K562 (cell line): ENCODE data around the gene CD300A. TPM values are rescaled to one million over a fixed set of nuclear protein-coding genes. Genes with fewer than 3 reads are reported as not detected.

Experiments
- ATAC-seq: fragments of 200-7000 bp; cut with Tn5 transposase; 3 replicates; pipeline ENCODE4 v1.9.1; 2020; ENCODE audit warnings: moderate library complexity
- BruUV-seq: library from RNA; stranded (reverse); fragments of 400-500 nt; replicated peaks from 2 replicates; lab custom pipeline; 2021; lab: Mats Ljungman, UMichigan
- CTCF ChIA-PET: fragments of 300-600 bp; formaldehyde crosslinking; extraction: SDS; loops from one replicate; lab custom pipeline; 2021; ENCODE audit warnings: low intra/inter-chr PET ratio; lab: Yijun Ruan, JAX
- POLR2A ChIA-PET: fragments of 300-600, 350-650 bp; sonication (Branson Sonifier 250); formaldehyde crosslinking; extraction: SDS; loops from one replicate; lab custom pipeline; 2021; ENCODE audit warnings: antibody characterized with exemption, inconsistent platforms; lab: Yijun Ruan, JAX
- DNase-seq, 4 experiments: peaks; one replicate each; pipeline versions ENCODE4 v3.0.0 to v3.0.0-alpha.2; 2011 to 2018; ENCODE audit warnings: low spot score in 3 of 4, mixed read lengths in 3 of 4; ENCODE audit errors: extremely low read depth in 1 of 4
- FAIRE-seq: peaks from 2 replicates; lab custom pipeline; 2011; peaks lifted over from hg19 to GRCh38; lab: Jason Lieb, UNC
- H2AFZ ChIP-seq: 2 replicates; pipeline ENCODE4 v1.6.0; 2011; ENCODE audit warnings: low read depth, low read length, control low read depth, inconsistent platforms
- H3K27ac ChIP-seq: fragments of 200-600 bp; 3 replicates; pipeline ENCODE4 v1.8.0; 2011; ENCODE audit warnings: low read depth, mild to moderate bottlenecking, control low read depth, inconsistent platforms, low read length, moderate library complexity, mixed read lengths; ENCODE audit errors: extremely low read depth
- H3K27me3 ChIP-seq, 2 experiments: fragments of 300-600 bp in 1 of 2; 2 replicates in 1 of 2; 3 replicates in 1 of 2; pipeline versions ENCODE4 v1.6.0 to v1.8.0; 2011; ENCODE audit warnings: inconsistent platforms in 2 of 2, low read length in 2 of 2, mild to moderate bottlenecking in 1 of 2, mixed read lengths in 1 of 2, moderate library complexity in 1 of 2; ENCODE audit not compliant: control insufficient read depth in 2 of 2, insufficient read depth in 2 of 2
- H3K36me3 ChIP-seq: fragments of 300-600 bp; 3 replicates; pipeline ENCODE4 v1.8.0; 2011; ENCODE audit warnings: mild to moderate bottlenecking, low read length, inconsistent platforms; ENCODE audit not compliant: control insufficient read depth, insufficient read depth
- H3K4me1 ChIP-seq, 2 experiments: fragments of 200-600 bp in 1 of 2; replicated peaks in 1 of 2; 2 replicates in 1 of 2; 3 replicates in 1 of 2; pipeline versions ENCODE4 v1.5.1 to v1.8.0; 2011; ENCODE audit warnings: inconsistent platforms in 2 of 2, low read length in 2 of 2, mild to moderate bottlenecking in 1 of 2, mixed read lengths in 1 of 2, moderate library complexity in 1 of 2; ENCODE audit not compliant: control insufficient read depth in 2 of 2, insufficient read depth in 2 of 2
- H3K4me2 ChIP-seq: 2 replicates; pipeline ENCODE4 v1.6.1; 2011; ENCODE audit warnings: low read length, control low read depth, inconsistent platforms, mixed read lengths; ENCODE audit not compliant: insufficient read depth
- H3K4me3 ChIP-seq: fragments of 200-600 bp; sonication (generic), shearing (Covaris generic); 2 replicates; pipeline ENCODE4 v1.5.1; 2016; ENCODE audit warnings: control low read depth, inconsistent platforms
- H3K79me2 ChIP-seq: fragments of 200-600 bp; 3 replicates; pipeline ENCODE4 v1.8.0; 2011; ENCODE audit warnings: low read length, inconsistent platforms; ENCODE audit not compliant: control insufficient read depth, insufficient read depth
- H3K9ac ChIP-seq, 2 experiments: 2 replicates each; pipeline versions ENCODE4 v1.6.0 to v1.6.1; 2011; ENCODE audit warnings: low read depth in 2 of 2, low read length in 2 of 2, control low read depth in 1 of 2, inconsistent platforms in 1 of 2, mild to moderate bottlenecking in 1 of 2, mixed read lengths in 1 of 2; ENCODE audit not compliant: insufficient read depth in 1 of 2
- H3K9me1 ChIP-seq: one replicate; pipeline ENCODE4 v1.6.0; 2011; ENCODE audit warnings: inconsistent platforms, mild to moderate bottlenecking, low read length, moderate library complexity; ENCODE audit not compliant: control insufficient read depth, insufficient read depth
- H3K9me3 ChIP-seq: replicated peaks from 2 replicates; pipeline ENCODE4 v1.5.1; 2011; ENCODE audit warnings: low read depth, low read length, inconsistent platforms; ENCODE audit not compliant: control insufficient read depth, insufficient read depth
- H4K20me1 ChIP-seq: replicated peaks from 2 replicates; pipeline ENCODE4 v1.6.1; 2011; ENCODE audit warnings: low read length, inconsistent platforms, mixed read lengths; ENCODE audit not compliant: control insufficient read depth, insufficient read depth
- ATF1 ChIP-seq, 2 experiments: fragments of 450-650 bp in 1 of 2; IDR thresholded peaks; 2 replicates each; pipeline ENCODE4 v1.6.1; 2016; ENCODE audit warnings: missing compliant biosample characterization in 1 of 2, missing genetic modification characterization in 1 of 2
- CSDE1 ChIP-seq, 2 experiments: fragments of 450-650 bp; IDR thresholded peaks; 2 replicates each; pipeline ENCODE4 v1.6.1; 2016; ENCODE audit warnings: mild to moderate bottlenecking in 1 of 2
- CTBP1 ChIP-seq: fragments of 450-650 bp; IDR thresholded peaks from 2 replicates; pipeline ENCODE4 v1.6.1; 2016; ENCODE audit warnings: borderline replicate concordance
- GMEB1 ChIP-seq: fragments of 250-450 bp; sonication (Bioruptor Pico); IDR thresholded peaks from 2 replicates; pipeline ENCODE4 v1.4.0; 2020; ENCODE audit warnings: mild to moderate bottlenecking
- HBP1 ChIP-seq: fragments of 450-650 bp; formaldehyde crosslinking; IDR thresholded peaks from 2 replicates; pipeline ENCODE4 v1.4.0; 2022; ENCODE audit warnings: missing genetic modification characterization
- HDAC2 ChIP-seq: fragments of 450-650 bp; IDR thresholded peaks from 2 replicates; pipeline ENCODE4 v1.6.1; 2016; ENCODE audit warnings: mild to moderate bottlenecking
- HLTF ChIP-seq: fragments of 450-650 bp; IDR thresholded peaks from 2 replicates; pipeline ENCODE4 v1.6.1; 2016
- KDM2B ChIP-seq: fragments of 250-450 bp; sonication (Bioruptor Pico); IDR thresholded peaks from 2 replicates; pipeline ENCODE4 v1.8.0; 2021; ENCODE audit warnings: mild to moderate bottlenecking, moderate library complexity
- MBD2 ChIP-seq: sonication (generic); IDR thresholded peaks from 2 replicates; pipeline ENCODE4 v1.6.1; 2016; ENCODE audit warnings: low read depth, borderline replicate concordance
- SMARCA4 ChIP-seq: fragments of 450-650 bp; IDR thresholded peaks from 2 replicates; pipeline ENCODE4 v1.6.1; 2016
- TBL1XR1 ChIP-seq, 2 experiments: IDR thresholded peaks; 2 replicates each; pipeline ENCODE4 v1.6.1; 2012; ENCODE audit warnings: improper control_type of control experiment in 2 of 2, low read length in 2 of 2, mild to moderate bottlenecking in 1 of 2
- TCF3 ChIP-seq: sonication (generic); formaldehyde crosslinking; IDR thresholded peaks from 2 replicates; pipeline ENCODE4 v1.4.0; 2020; ENCODE audit warnings: mild to moderate bottlenecking, missing genetic modification reagents
- THAP12 ChIP-seq: fragments of 250-450 bp; sonication (Bioruptor Pico); IDR thresholded peaks from 2 replicates; pipeline ENCODE4 v1.9.0; 2021; ENCODE audit warnings: mild to moderate bottlenecking, inconsistent platforms
- YY1 ChIP-seq, 3 experiments: IDR thresholded peaks; 2 replicates each; pipeline ENCODE4 v1.6.1; 2011; ENCODE audit warnings: low read length in 2 of 3, mild to moderate bottlenecking in 2 of 3, moderate library complexity in 2 of 3, borderline replicate concordance in 1 of 3, control low read depth in 1 of 3, low read depth in 1 of 3; ENCODE audit not compliant: insufficient read depth in 3 of 3, insufficient replicate concordance in 2 of 3, control insufficient read depth in 1 of 3, insufficient read length in 1 of 3; ENCODE audit errors: extremely low read depth in 1 of 3
- ZNF23 ChIP-seq: fragments of 250-450 bp; sonication (Bioruptor Pico); IDR thresholded peaks from 2 replicates; pipeline ENCODE4 v1.4.0; 2020; ENCODE audit warnings: mild to moderate bottlenecking
- ZNF316 ChIP-seq: fragments of 450-650 bp; IDR thresholded peaks from 2 replicates; pipeline ENCODE4 v1.6.1; 2016
- ZNF695 ChIP-seq: fragments of 450-650 bp; formaldehyde crosslinking; IDR thresholded peaks from 2 replicates; pipeline ENCODE4 v1.4.0; 2020; ENCODE audit warnings: mild to moderate bottlenecking, moderate library complexity
- WGBS: fragments of 100-300 bp; shearing (Covaris generic); methylation state at CpG from one replicate; pipeline ENCODE4 v1.1.6; 2016; ENCODE audit warnings: low coverage, mixed read lengths; ENCODE audit not compliant: insufficient coverage; ENCODE audit errors: missing lambda C conversion rate; 5-methylcytosine and 5-hydroxymethylcytosine counted together
- in situ Hi-C: fragments of 300-500 bp; cut with MboI; formaldehyde crosslinking; loops from 4 replicates; pipeline ENCODE4 v1.15.0; 2018; ENCODE audit warnings: inconsistent platforms, mixed read lengths
- intact Hi-C: fragments of 100-400 bp; cut with micrococcal nuclease; formaldehyde crosslinking; loops from 2 replicates; pipeline ENCODE4 v1.14.2; 2022
- polyA plus RNA-seq, 8 experiments: library from polyadenylated mRNA; depleted of rRNA in 4 of 8; stranded (reverse) in 5 of 8; unstranded in 3 of 8; fragments of >200 nt; fragmentation: Nextera tagmentation in 2 of 8; fragmentation: Illumina TruSeq in 1 of 8; extraction: Ambion mirVana in 2 of 8; extraction: Trizol in 1 of 8; gene quantifications; 2 replicates each; pipeline versions ENCODE4 v1.2.1 to v1.2.3, GENCODE V29; 2011 to 2014; ENCODE audit warnings: inconsistent platforms in 1 of 8, missing spikeins in 1 of 8
- total RNA-seq, 7 experiments: library from RNA; depleted of rRNA in 6 of 7; stranded (reverse); fragments of >200 nt in 6 of 7; fragmentation: Illumina TruSeq in 2 of 7; extraction: Trizol in 2 of 7; gene quantifications; 2 replicates each; pipeline versions ENCODE4 v1.2.1 to v1.2.3, GENCODE V29; 2011 to 2021; ENCODE audit warnings: low replicate concordance in 1 of 7

The CD300A gene
- total and polyA plus RNA-seq, 9 of the 15 experiments (the other 6 are each of a cell fraction or from before 2014, with no cell fraction given) = 0.21 to 1.7 (median 0.41) TPM; not detected in 1

- peak in 1 of 4 experiments; percentile 91 for DNase-seq
- TF ChIP-seq ATF1 (CRISPR knock-in tag; IDR thresholded peaks at IDR 0.05) (no peak), ATF1 (tag; IDR thresholded peaks at IDR 0.05) (0 out of 2 replicates have a peak, but pooled peaks have one; percentile 31), HLTF (no peak), GMEB1 (CRISPR knock-in tag) (0 out of 2 replicates have a peak, but pooled peaks have one; percentile 9), TCF3 (0 out of 2 replicates have a peak, but pooled peaks have one; percentile 11), HDAC2 (no peak), THAP12 (CRISPR knock-in tag) (no peak), MBD2 (no peak), CSDE1 (IDR thresholded peaks at IDR 0.05) (no peak), ZNF695 (CRISPR knock-in tag) (no peak), YY1 (IDR thresholded peaks at IDR 0.05; ENCODE audit: borderline replicate concordance in 1 of 3, control insufficient read depth in 1 of 3, extremely low read depth in 1 of 3, insufficient read depth in 3 of 3, insufficient read length in 1 of 3, insufficient replicate concordance in 2 of 3, low read depth in 1 of 3, low read length in 2 of 3) (no peak), ZNF23 (CRISPR knock-in tag) (no peak), TBL1XR1 (IDR thresholded peaks at IDR 0.05; ENCODE audit: low read length in 2 of 2) (no peak), SMARCA4 (peak; percentile 51; the same call in 1 of the 2 replicates), KDM2B (peak; percentile 87; the same call in 1 of the 2 replicates), CTBP1 (peak; percentile 37; the same call in 1 of the 2 replicates), HBP1 (no peak), ZNF316 (no peak)
Observed at GRCh38 chr17:74454197-74455024, 12.0 kb upstream of the CD300A start.

More at GRCh38 chr17:74454197-74455024, 12.0 kb upstream of the CD300A start:
- Histone ChIP-seq H3K9me3 (no peaks in the 10 kb centered on the region), H3K4me1 (peaks cover 15 to 22% of the 10 kb centered on the region in 2 experiments; a peak in 4 of 5 replicates), H2AFZ (peak overlapping the region; percentile 86), H4K20me1 (no peaks in the 10 kb centered on the region), H3K27ac (peak overlapping the region; percentile 53; the same call in 2 of the 3 replicates), H3K79me2 (no peaks in the 10 kb centered on the region), H3K9ac (peak overlapping the region; percentile 59 to 92; a peak in 3 of 4 replicates), H3K9me1 (no peaks in the 10 kb centered on the region), H3K36me3 (no peaks in the 10 kb centered on the region), H3K4me3 (peak overlapping the region; percentile 32), H3K4me2 (peak overlapping the region; percentile 64), H3K27me3 (peaks cover 0 to 33% of the 10 kb centered on the region in 2 experiments; a peak in 3 of 5 replicates)
- in situ Hi-C loops (no loop called here), intact Hi-C loops (no loop called here)
- peak; percentile 99 for ATAC-seq
- peak; percentile 84 for FAIRE-seq
- ChIA-PET CTCF (interaction anchor here (1.4 to 1.5 kb wide), 2 partner anchors 17 to 74 kb away, joined by 3 to 4 read pairs; no protein-coding TSS in a partner anchor), POLR2A (no interaction called here)
- 15% methylated on average over 28 of the region's 40 CpGs for WGBS
- BruUV-seq = no TSS peak
